Mammary epithelial cell (primary cell): Measurements from ENCODE around the gene TYR.
"Not testable (repeated sequence)": the region's sequence is repeated elsewhere in the genome, so short reads cannot be mapped to it uniquely, and the experiment has no call there.

Experiments
- EZH2 ChIP-seq: IDR thresholded peaks from 2 replicates; pipeline ENCODE4 v1.6.1; 2012; ENCODE audit warnings: low read length, inconsistent platforms, borderline replicate concordance
- TF ChIP-seq, protein P1 (sequence below), 2 donors: IDR thresholded peaks in 1 of 2; conservative IDR thresholded peaks in 1 of 2; 2 replicates each; pipeline ENCODE4 v1.5.1; 2011 to 2012; ENCODE audit warnings: inconsistent platforms in 2 of 2, low read length in 2 of 2, mild to moderate bottlenecking in 2 of 2, control low read depth in 1 of 2, low read depth in 1 of 2; ENCODE audit not compliant: insufficient read depth in 1 of 2; ENCODE audit errors: extremely low read depth in 1 of 2

DNA sequence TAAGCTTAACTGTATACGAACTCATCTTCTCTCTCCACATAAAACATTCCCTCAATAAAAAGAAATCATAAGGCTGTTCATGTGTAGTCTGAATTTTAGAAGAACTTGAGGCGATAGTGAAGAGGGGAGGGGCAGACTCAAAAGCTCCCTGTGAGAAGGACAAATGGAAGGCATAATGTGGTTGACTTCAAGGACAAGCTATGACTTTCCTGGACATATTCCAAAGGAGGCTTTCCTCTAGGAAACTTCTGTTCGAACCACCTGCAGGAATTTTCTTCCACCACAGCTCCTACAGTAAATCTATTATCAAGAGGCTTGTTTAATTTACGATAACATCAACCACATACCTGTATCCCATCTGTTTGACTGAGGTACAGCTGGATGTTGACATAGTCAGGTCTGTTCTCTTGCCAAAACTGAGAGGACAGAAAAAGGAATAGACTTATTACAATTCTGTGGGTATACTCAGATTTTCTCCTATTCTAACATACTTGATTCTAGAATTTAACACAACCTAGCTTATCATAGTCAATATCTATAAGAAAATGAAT, 159.5 kb downstream of the TYR start:
- TF ChIP-seq, protein P1, sequence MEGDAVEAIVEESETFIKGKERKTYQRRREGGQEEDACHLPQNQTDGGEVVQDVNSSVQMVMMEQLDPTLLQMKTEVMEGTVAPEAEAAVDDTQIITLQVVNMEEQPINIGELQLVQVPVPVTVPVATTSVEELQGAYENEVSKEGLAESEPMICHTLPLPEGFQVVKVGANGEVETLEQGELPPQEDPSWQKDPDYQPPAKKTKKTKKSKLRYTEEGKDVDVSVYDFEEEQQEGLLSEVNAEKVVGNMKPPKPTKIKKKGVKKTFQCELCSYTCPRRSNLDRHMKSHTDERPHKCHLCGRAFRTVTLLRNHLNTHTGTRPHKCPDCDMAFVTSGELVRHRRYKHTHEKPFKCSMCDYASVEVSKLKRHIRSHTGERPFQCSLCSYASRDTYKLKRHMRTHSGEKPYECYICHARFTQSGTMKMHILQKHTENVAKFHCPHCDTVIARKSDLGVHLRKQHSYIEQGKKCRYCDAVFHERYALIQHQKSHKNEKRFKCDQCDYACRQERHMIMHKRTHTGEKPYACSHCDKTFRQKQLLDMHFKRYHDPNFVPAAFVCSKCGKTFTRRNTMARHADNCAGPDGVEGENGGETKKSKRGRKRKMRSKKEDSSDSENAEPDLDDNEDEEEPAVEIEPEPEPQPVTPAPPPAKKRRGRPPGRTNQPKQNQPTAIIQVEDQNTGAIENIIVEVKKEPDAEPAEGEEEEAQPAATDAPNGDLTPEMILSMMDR (conservative IDR thresholded peaks at IDR 0.05 in 1 of 2, IDR thresholded peaks at IDR 0.05 in 1 of 2; ENCODE audit: extremely low read depth in 1 of 2, insufficient read depth in 1 of 2, low read depth in 1 of 2, low read length in 2 of 2): not testable (repeated sequence)
- TF ChIP-seq EZH2: not testable (repeated sequence)
